ENCODE measurements around the gene USP5.
A peak's percentile ranks its signal among the peaks of the same experiment; 100 is the strongest.
"Not testable (repeated sequence)": the region's sequence is repeated elsewhere in the genome, so short reads cannot be mapped to it uniquely, and the experiment has no call there.

Gene USP5

GRCh38 chr12:6867413-6868210, 15.7 kb downstream of the USP5 start, which contains the start of gene TPI1:
Gene TPI1, plus strand, starts transcription at chr12:6867531. Its CDS starts 36 bp downstream, at chr12:6867567.
- peak; percentile 25 for DNase-seq

- no peak for DNase-seq
Observed at GRCh38 chr12:6868211-6869048, 16.5 kb downstream of the USP5 start.

- DNase-seq = peak; percentile 32
Observed at GRCh38 chr12:6869049-6870021, 17.4 kb downstream of the USP5 start.

- not testable (repeated sequence) for DNase-seq
Observed at GRCh38 chr12:6870304-6870703, 18.4 kb downstream of the USP5 start.

- DNase-seq = no peak
Observed at GRCh38 chr12:6871052-6871957, 19.4 kb downstream of the USP5 start.

GRCh38 chr12:6872073-6873048, 20.4 kb downstream of the USP5 start:
- peak; percentile 21 for DNase-seq

GRCh38 chr12:6873094-6874014, 21.4 kb downstream of the USP5 start, which contains the start of gene SPSB2:
Gene SPSB2, minus strand, starts transcription at chr12:6873303. Its CDS starts 402 bp downstream, at chr12:6872901.
- peak; percentile 71 for DNase-seq

- not testable (repeated sequence) for DNase-seq
Observed at GRCh38 chr12:6874015-6874368, 22.0 kb downstream of the USP5 start.

- DNase-seq = not testable (repeated sequence)
Observed at GRCh38 chr12:6879824-6880223, 27.9 kb downstream of the USP5 start.

- no peak for DNase-seq
Observed at GRCh38 chr12:6883252-6883651, 31.3 kb downstream of the USP5 start.

- no peak for DNase-seq
Observed at GRCh38 chr12:6883683-6884082, 31.7 kb downstream of the USP5 start.

GRCh38 chr12:6884539-6884938, 32.6 kb downstream of the USP5 start:
- no peak for DNase-seq

GRCh38 chr12:6886206-6886999, 34.5 kb downstream of the USP5 start:
- not testable (repeated sequence) for DNase-seq

GRCh38 chr12:6887460-6887859, 35.5 kb downstream of the USP5 start:
- no peak for DNase-seq

- no peak for DNase-seq
Observed at GRCh38 chr12:6888360-6888759, 36.4 kb downstream of the USP5 start.

- not testable (repeated sequence) for DNase-seq
Observed at GRCh38 chr12:6888794-6889193, 36.8 kb downstream of the USP5 start.

- DNase-seq = not testable (repeated sequence)
Observed at GRCh38 chr12:6889775-6890573, 38.0 kb downstream of the USP5 start.

All from NCI-H748 treated with DMSO at 0.1 percent for 48 hours (cell line).